Measurements from ENCODE around the gene PBRM1. TPM values are rescaled to one million over a fixed set of nuclear protein-coding genes. Genes with fewer than 3 reads are reported as not detected.

The PBRM1 gene
- polyA plus RNA-seq, 3 donors: 26.1 to 72.9 (median 38.0) TPM

GRCh38 chr3:52705438-52705687, 19.6 kb upstream of the PBRM1 start:
- Histone ChIP-seq H3K9me3 (replicated peaks in 1 of 2; ENCODE audit: control insufficient read depth in 1 of 2, insufficient read depth in 1 of 2, low read length in 2 of 2) (no peaks in the 10 kb centered on the region), H3K4me1 (ENCODE audit: control insufficient read depth in 1 of 2, insufficient read depth in 2 of 2, low read length in 2 of 2) (peaks cover 29 to 34% of the 10 kb centered on the region in 2 donors), H3K79me2 (ENCODE audit: insufficient read depth, low read length) (peaks cover 69% of the 10 kb centered on the region), H3K36me3 (replicated peaks in 1 of 2; ENCODE audit: control insufficient read depth in 1 of 2, insufficient read depth in 2 of 2, low read length in 2 of 2) (peaks cover 10 to 22% of the 10 kb centered on the region in 2 donors), H3K27me3 (ENCODE audit: control insufficient read depth in 2 of 2, insufficient read depth in 2 of 2, low read length in 2 of 2) (no peaks in the 10 kb centered on the region), H3K27ac (ENCODE audit: low read depth in 1 of 2, low read length in 2 of 2) (peak overlapping the region; percentile 19 to 95), H3K4me3 (replicated peaks in 1 of 3; ENCODE audit: low read depth in 2 of 3, low read length in 3 of 3) (peak overlapping the region; percentile 89 to 99 (median 99)), H3K9ac (ENCODE audit: insufficient read depth, low read length, poor library complexity, severe bottlenecking) (peak overlapping the region; percentile 89), H4K20me1 (ENCODE audit: insufficient read depth, low read length) (peaks cover 5% of the 10 kb centered on the region), H3K4me2 (replicated peaks; ENCODE audit: extremely low read depth, low read length, poor library complexity, severe bottlenecking) (peak overlapping the region; percentile 99), H2AFZ (ENCODE audit: insufficient read depth, low read depth, low read length, poor library complexity, severe bottlenecking) (peak overlapping the region; percentile 97)
- no peaks in the 10 kb centered on the region for H3K9me3 Mint-ChIP-seq
- H3K4me3 Mint-ChIP-seq: peak overlapping the region; percentile 94 to 96
- intact Hi-C loops (cut with micrococcal nuclease): no loop called here
- no peak for DNase-seq
- peaks cover 36% of the 10 kb centered on the region for H3K4me1 Mint-ChIP-seq
- peaks cover 0 to 3% (median 0%) of the 10 kb centered on the region in 3 donors for H3K27me3 Mint-ChIP-seq (ENCODE audit: low read depth in 3 of 3)
- peaks cover 10 to 25% of the 10 kb centered on the region in 2 donors for H3K36me3 Mint-ChIP-seq
- peak overlapping the region; percentile 75 to 98 (median 87) for H3K27ac Mint-ChIP-seq
- TF ChIP-seq, protein P1, sequence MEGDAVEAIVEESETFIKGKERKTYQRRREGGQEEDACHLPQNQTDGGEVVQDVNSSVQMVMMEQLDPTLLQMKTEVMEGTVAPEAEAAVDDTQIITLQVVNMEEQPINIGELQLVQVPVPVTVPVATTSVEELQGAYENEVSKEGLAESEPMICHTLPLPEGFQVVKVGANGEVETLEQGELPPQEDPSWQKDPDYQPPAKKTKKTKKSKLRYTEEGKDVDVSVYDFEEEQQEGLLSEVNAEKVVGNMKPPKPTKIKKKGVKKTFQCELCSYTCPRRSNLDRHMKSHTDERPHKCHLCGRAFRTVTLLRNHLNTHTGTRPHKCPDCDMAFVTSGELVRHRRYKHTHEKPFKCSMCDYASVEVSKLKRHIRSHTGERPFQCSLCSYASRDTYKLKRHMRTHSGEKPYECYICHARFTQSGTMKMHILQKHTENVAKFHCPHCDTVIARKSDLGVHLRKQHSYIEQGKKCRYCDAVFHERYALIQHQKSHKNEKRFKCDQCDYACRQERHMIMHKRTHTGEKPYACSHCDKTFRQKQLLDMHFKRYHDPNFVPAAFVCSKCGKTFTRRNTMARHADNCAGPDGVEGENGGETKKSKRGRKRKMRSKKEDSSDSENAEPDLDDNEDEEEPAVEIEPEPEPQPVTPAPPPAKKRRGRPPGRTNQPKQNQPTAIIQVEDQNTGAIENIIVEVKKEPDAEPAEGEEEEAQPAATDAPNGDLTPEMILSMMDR (IDR thresholded peaks at IDR 0.05): no peak
- WGBS (ENCODE audit: insufficient coverage): 1% methylated on average over 25 of the region's 25 CpGs

DNA sequence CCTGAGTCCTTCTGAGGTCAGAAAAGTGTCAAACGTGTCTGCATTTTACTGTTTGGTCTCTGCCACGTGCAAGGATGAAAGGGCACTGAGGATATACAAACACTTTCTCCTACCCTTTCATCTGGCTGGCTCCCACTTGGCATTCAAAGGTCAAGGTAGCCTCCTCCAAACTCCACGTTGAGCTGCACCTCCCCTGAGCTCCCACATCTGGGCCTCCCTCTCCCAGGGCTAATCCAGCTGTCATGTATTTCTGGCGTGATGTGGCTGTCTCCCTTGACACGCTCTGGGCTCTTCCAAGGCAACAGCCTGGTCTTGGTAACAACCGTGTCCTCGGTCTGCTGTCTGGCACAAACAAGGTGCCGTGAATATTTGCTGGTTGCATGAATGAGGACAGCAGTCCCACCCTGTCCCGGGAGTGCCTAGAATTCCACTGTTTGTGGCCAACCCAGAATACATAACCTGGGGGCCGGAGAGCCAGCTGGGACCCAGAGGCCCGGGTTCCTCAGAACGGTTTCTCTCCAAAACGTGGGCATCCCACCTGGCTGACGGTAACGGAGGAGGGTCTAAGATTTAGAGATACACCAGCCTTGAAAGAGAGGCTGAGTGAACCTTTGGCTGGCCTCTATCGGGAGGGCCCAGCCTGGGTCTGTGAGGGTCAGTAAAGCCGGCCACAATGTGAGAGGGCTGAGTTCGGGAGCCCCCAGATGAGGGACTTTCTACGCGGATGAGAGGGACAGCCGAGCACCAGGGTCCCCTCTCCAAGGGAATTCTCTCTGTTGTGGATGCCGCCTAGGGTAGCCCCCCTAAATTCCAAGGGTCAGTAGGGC, 19.1 kb upstream of the PBRM1 start:
- peaks cover 0 to 3% (median 0%) of the 10 kb centered on the region in 3 donors for H3K27me3 Mint-ChIP-seq (ENCODE audit: low read depth in 3 of 3)
- H3K4me3 ChIP-seq (replicated peaks in 1 of 3; ENCODE audit: low read depth in 2 of 3, low read length in 3 of 3): peak overlapping the region; percentile 89 to 99 (median 99)
- DNase-seq: no peak
- peaks cover 69% of the 10 kb centered on the region for H3K79me2 ChIP-seq (ENCODE audit: insufficient read depth, low read length)
- peak overlapping the region; percentile 99 for H3K4me2 ChIP-seq (replicated peaks; ENCODE audit: extremely low read depth, low read length, poor library complexity, severe bottlenecking)
- no peaks in the 10 kb centered on the region for H3K27me3 ChIP-seq (ENCODE audit: control insufficient read depth in 2 of 2, insufficient read depth in 2 of 2, low read length in 2 of 2)
- H3K4me1 ChIP-seq (ENCODE audit: control insufficient read depth in 1 of 2, insufficient read depth in 2 of 2, low read length in 2 of 2): peaks cover 28 to 34% of the 10 kb centered on the region in 2 donors
- peak overlapping the region; percentile 75 to 90 (median 86) for H3K27ac Mint-ChIP-seq
- peak overlapping the region; percentile 97 for H2AFZ ChIP-seq (ENCODE audit: insufficient read depth, low read depth, low read length, poor library complexity, severe bottlenecking)
- 11% methylated on average over 18 of the region's 22 CpGs for WGBS (ENCODE audit: insufficient coverage)
- TF ChIP-seq, protein P1 (IDR thresholded peaks at IDR 0.05): no peak
- peaks cover 13 to 23% of the 10 kb centered on the region in 2 donors for H3K36me3 Mint-ChIP-seq
- intact Hi-C loops (cut with micrococcal nuclease): no loop called here
- peaks cover 10 to 25% of the 10 kb centered on the region in 2 donors for H3K36me3 ChIP-seq (replicated peaks in 1 of 2; ENCODE audit: control insufficient read depth in 1 of 2, insufficient read depth in 2 of 2, low read length in 2 of 2)
- H3K4me3 Mint-ChIP-seq: peak overlapping the region; percentile 94 to 96
- peaks cover 31% of the 10 kb centered on the region for H3K4me1 Mint-ChIP-seq
- no peaks in the 10 kb centered on the region for H3K9me3 Mint-ChIP-seq
- no peaks in the 10 kb centered on the region for H3K9me3 ChIP-seq (replicated peaks in 1 of 2; ENCODE audit: control insufficient read depth in 1 of 2, insufficient read depth in 1 of 2, low read length in 2 of 2)
- peak overlapping the region; percentile 89 for H3K9ac ChIP-seq (ENCODE audit: insufficient read depth, low read length, poor library complexity, severe bottlenecking)
- H4K20me1 ChIP-seq (ENCODE audit: insufficient read depth, low read length): peaks cover 5% of the 10 kb centered on the region
- H3K27ac ChIP-seq (ENCODE audit: low read depth in 1 of 2, low read length in 2 of 2): peak overlapping the region; percentile 19 to 95
